Measurements from ENCODE around the gene SGK1.
"Not testable (repeated sequence)": the region's sequence is repeated elsewhere in the genome, so short reads cannot be mapped to it uniquely, and the experiment has no call there.

SGK1 gene

DNA sequence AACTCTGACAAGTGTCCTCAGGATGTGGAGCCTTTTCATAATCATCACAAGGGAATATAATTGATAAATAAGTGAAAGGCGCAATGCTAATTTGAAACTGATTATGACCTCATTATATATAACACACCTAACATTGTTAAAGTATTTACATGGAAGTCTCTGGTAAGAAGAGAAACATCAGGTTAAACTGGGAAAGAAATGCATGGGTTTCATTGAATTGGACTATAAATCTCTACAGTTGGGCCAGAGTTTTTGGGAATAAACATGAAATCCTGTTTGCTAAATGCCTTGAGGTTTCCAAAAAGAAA, 1.0 kb upstream of the SGK1 start:
- DNase-seq (ENCODE audit: insufficient read length, low spot score) = no peak
- FAIRE-seq = no peak
- TF ChIP-seq POLR2A (IDR thresholded peaks at IDR 0.05; ENCODE audit: low read depth, low read length) = no peak

- FAIRE-seq (no peak), DNase-seq (ENCODE audit: insufficient read length, low spot score) (no peak)
- no peak for TF ChIP-seq POLR2A (IDR thresholded peaks at IDR 0.05; ENCODE audit: low read depth, low read length)
These were observed 493 bp upstream of the SGK1 start for GRCh38 chr6:134318236-134318973.

DNA sequence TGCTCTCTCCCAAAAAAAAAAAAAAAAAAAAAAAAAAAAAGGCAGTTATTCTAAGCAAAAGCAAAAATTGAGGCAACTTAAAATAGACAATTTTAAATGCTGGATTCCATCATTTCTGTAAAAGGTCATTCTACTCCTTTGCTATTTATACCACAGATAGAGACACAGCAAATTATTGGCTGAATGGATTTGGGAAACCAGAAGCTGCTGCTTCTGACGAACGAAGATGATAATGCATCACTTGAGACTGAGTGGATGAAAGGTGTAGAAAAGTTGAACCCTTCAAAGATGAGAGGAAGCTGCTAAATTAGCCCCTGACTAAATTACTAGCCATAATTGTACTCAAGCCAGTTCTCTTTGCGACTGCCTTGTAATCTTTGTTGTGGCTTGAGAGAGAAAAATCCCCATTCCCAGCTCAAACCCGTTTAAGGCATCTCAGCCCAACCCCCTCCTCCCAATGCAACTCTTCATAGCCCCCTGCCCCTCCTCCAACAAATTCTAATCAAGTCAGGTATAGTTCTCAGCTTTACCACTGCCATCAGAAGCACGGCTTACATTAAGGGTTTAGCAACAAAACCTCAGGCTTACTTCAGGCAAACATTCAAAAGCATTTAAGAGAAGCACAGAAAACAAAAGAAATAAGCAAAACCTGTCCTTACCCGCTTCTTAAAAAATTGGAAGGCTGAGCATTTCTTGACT, 1.0 kb downstream of the SGK1 start:
- no peak for TF ChIP-seq POLR2A (IDR thresholded peaks at IDR 0.05; ENCODE audit: low read depth, low read length)
- DNase-seq (ENCODE audit: insufficient read length, low spot score) (no peak), FAIRE-seq (no peak)

GRCh38 chr6:134315974-134316441, 1.9 kb downstream of the SGK1 start:
- TF ChIP-seq POLR2A (IDR thresholded peaks at IDR 0.05; ENCODE audit: low read depth, low read length) = no peak
- DNase-seq (ENCODE audit: insufficient read length, low spot score) = no peak
- FAIRE-seq = no peak

DNA sequence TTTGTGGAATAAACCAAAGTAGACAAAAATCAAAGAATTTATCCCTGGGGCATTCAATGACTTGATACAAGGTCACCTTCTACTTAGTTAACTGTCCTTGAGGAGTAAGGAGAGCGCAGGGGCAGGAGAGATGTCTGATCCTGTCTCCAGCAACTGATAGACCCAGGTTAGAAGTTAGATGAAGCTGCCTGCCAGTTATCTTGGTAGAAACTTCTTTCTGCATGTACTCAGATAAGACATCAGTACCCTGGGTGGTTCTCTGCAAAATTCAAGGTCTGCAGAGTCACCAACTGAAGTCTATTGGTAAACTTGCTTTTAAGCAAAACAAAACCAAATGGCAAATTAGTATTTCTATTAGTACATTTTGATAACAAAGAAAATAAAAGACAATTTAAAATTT, 2.7 kb downstream of the SGK1 start:
- no peak for TF ChIP-seq POLR2A (IDR thresholded peaks at IDR 0.05; ENCODE audit: low read depth, low read length)
- FAIRE-seq (no peak), DNase-seq (ENCODE audit: insufficient read length, low spot score) (no peak)

DNA sequence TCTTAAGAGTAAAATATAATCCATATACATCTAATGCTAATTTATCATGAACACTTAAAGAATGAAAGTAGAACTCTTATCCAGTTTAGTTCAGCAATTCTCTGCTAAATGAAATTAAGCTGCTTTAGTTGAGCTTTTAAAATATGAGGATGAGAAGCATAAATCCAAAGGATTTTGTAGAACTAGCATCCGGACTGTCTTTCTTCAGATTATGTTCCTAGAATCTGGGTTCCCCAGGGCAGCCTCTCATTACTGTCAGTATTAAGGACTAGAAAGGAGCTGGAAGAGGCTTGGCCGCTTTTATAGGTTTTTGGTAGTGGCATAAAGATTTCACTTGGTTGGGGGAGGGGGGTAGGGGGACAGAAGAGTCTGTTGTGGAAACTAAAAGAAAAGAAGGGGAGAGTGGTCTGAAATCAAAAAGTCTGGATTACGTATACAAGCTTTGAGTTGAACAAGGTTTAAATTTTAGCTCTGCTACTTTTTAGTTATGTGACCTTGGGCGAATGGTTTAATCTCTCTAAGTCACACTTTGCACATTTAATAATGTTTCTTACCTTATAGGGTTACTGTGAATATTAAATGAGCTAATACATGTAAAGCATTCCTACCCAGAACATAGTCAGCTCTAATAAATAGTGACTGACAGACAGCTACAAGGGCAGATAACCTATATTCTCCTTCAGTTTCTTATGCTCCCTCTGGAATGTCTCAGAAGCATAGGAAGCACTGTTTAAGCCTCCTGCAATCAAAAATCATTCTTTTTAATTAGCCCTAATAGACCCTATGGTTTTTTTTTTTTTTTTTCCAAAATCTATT, 3.7 kb downstream of the SGK1 start:
- FAIRE-seq = no peak
- TF ChIP-seq POLR2A (IDR thresholded peaks at IDR 0.05; ENCODE audit: low read depth, low read length) = no peak
- no peak for DNase-seq (ENCODE audit: insufficient read length, low spot score)

DNA sequence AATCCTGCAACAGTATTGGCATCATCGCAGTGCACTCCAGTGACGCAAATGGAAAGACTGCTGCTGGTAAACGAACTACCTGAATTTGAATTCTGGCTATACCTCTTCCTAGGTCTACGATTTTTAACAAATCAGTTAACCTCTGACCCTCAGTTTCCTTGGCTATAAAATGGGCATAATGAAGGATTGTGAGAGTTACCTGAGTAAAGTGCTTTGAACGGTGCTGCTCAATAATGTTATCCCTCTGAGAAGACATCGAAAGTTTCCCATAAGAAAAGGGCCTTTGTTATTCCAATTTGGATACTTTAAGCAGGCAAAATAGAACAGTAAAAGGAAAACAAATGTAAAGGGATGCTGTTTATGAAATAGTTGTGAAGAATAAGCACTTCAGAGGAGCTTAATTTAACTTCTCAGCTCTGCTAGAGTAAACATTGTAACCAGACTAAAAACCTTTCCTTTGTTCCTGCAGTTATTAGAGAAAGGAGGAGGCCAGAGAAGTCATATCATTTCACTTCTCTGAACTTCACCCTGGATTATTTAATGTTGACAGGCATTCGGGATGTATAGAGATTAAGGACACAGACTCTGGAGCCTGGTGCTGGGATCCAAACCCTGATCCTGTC, 5.8 kb downstream of the SGK1 start:
- DNase-seq (ENCODE audit: insufficient read length, low spot score) (no peak), FAIRE-seq (no peak)
- TF ChIP-seq POLR2A (IDR thresholded peaks at IDR 0.05; ENCODE audit: low read depth, low read length) = no peak

DNA sequence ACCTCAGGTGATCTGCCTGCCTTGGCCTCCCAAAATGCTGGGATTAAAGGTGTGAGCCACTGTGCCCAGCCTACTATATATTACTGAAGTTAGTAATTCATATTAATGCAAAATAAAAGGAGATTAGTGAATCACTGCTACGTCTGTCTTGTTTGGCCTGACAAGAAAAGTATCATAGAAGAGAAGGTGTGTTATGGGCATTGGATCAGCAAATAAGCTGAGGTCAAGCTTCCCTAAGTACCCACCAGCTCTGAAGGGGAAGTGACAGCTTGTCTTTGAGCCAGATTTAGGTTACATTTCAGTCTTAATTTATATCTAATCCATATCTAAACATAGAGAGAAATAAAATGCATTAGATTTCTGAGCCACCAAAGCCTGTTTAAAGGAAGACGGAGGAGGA, 7.1 kb downstream of the SGK1 start:
- FAIRE-seq = no peak
- TF ChIP-seq POLR2A (IDR thresholded peaks at IDR 0.05; ENCODE audit: low read depth, low read length) = no peak
- no peak for DNase-seq (ENCODE audit: insufficient read length, low spot score)

DNA sequence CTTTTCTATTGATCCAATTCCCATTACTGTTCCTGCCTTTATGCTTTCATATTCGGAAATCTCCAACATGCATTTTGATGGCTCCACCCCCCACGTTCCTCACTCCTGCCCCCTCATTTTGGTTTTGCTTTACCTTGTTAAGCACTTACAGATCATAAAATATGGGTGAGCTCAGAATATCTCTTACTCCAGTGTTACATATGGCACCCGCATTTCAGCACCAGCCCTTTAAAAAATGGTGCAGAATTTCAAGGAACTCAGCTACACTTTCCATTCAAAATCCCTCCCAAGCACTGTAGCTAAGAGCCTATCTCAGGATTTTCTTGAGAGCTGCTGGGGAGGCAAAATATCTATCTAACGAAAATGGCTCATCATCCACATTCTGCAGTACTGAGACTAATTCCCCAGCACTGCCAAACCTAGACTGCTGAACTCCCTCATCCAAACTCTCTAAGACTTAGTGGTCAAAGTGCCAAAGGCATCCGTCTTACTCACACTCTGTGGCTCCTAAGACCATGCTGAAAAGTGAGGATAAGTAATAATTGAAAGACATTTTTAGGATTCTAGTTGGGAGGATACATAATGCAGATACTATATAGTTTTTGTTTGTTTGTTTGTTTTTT, 7.8 kb downstream of the SGK1 start:
- DNase-seq (ENCODE audit: insufficient read length, low spot score) (no peak), FAIRE-seq (no peak)
- no peak for TF ChIP-seq POLR2A (IDR thresholded peaks at IDR 0.05; ENCODE audit: low read depth, low read length)

GRCh38 chr6:134309227-134309626, 8.7 kb downstream of the SGK1 start:
- DNase-seq (ENCODE audit: insufficient read length, low spot score) = no peak
- no peak for FAIRE-seq
- no peak for TF ChIP-seq POLR2A (IDR thresholded peaks at IDR 0.05; ENCODE audit: low read depth, low read length)

- DNase-seq (ENCODE audit: insufficient read length, low spot score) (no peak), FAIRE-seq (no peak)
- no peak for TF ChIP-seq POLR2A (IDR thresholded peaks at IDR 0.05; ENCODE audit: low read depth, low read length)
These were observed 9.1 kb downstream of the SGK1 start for GRCh38 chr6:134308800-134309199.

DNA sequence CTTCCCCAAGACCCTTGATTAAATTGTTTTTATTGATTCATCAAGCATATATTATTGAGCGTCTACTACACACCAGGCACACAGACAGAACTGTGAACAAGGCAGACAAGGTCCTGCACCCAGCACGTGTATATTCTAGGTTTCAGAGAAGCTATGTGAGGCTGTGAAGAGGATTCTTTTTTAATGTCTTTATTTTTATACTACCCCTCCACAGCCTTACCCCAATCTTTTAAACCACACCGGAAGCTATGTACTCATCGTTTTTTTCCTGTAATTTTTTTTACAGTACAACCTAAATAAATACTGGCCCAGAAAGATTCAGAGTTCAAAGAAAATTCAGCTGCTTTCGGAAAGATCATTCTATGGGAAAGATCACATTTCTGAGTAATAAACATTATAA, 10.0 kb downstream of the SGK1 start:
- FAIRE-seq = no peak
- no peak for DNase-seq (ENCODE audit: insufficient read length, low spot score)

GRCh38 chr6:134307075-134307474, 10.8 kb downstream of the SGK1 start:
- DNase-seq (ENCODE audit: insufficient read length, low spot score) = no peak

More for the DNA sequence above, 10.0 kb downstream of the SGK1 start:
- no peak for TF ChIP-seq POLR2A (IDR thresholded peaks at IDR 0.05; ENCODE audit: low read depth, low read length)

DNA sequence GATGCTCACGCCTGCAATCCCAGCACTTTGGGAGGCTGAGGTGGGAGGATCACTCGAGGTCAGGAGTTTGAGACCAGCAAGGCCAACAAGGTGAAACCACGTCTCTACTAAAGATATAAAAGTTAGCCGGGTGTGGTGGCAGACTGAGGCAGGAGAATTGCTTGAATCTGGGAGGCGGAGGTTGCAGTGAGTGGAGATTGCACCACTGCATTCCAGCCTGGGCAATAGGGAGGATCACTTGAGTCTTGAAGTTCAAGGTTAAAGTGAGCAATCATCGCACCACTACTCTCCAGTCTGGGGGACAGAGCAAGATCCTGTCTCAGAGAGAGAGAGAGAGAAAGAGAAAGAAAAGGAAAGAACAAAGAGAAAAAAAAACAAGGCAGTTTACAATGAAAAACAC, 13.5 kb downstream of the SGK1 start:
- not testable (repeated sequence) for FAIRE-seq

More at GRCh38 chr6:134307075-134307474, 10.8 kb downstream of the SGK1 start:
- no peak for FAIRE-seq
- no peak for TF ChIP-seq POLR2A (IDR thresholded peaks at IDR 0.05; ENCODE audit: low read depth, low read length)

More for the DNA sequence above, 13.5 kb downstream of the SGK1 start:
- not testable (repeated sequence) for DNase-seq (ENCODE audit: insufficient read length, low spot score)

All from H54 (cell line).